GM10266 (cell line): ENCODE measurements around the gene CTSD.

ENCODE experiments used
- DNase-seq: peaks from one replicate; pipeline ENCODE4 v3.0.0; 2012; ENCODE audit errors: extremely low spot score
- CTCF ChIP-seq: IDR thresholded peaks from 2 replicates; pipeline ENCODE4 v1.5.1; 2012; ENCODE audit warnings: mild to moderate bottlenecking, low read depth; ENCODE audit not compliant: control insufficient read depth, insufficient read depth; ENCODE audit errors: missing control alignments

CTSD gene

GRCh38 chr11:1727096-1727690 lies 36.5 kb downstream of the CTSD start:
- DNase-seq, result no peak
- TF ChIP-seq CTCF, result no peak

- DNase-seq, result no peak
- TF ChIP-seq CTCF, result no peak
Measured at GRCh38 chr11:1719781-1720180, 43.9 kb downstream of the CTSD start.

- DNase-seq, result no peak
- TF ChIP-seq CTCF, result no peak
Measured at GRCh38 chr11:1718326-1718725, 45.4 kb downstream of the CTSD start.

- DNase-seq, result no peak
- TF ChIP-seq CTCF, result no peak
Measured at GRCh38 chr11:1717745-1718144, 46.0 kb downstream of the CTSD start.

- TF ChIP-seq CTCF, result no peak
- no peak for DNase-seq
Measured at GRCh38 chr11:1714908-1715885, 48.5 kb downstream of the CTSD start.

- TF ChIP-seq CTCF, result no peak
- DNase-seq, result no peak
Measured at GRCh38 chr11:1708716-1709115, 55.0 kb downstream of the CTSD start.

- no peak for TF ChIP-seq CTCF
Measured at GRCh38 chr11:1707751-1708150, 56.0 kb downstream of the CTSD start.

More at GRCh38 chr11:1707751-1708150, 56.0 kb downstream of the CTSD start:
- no peak for DNase-seq
